ENCODE measurements around the gene FTSJ1.

Gene FTSJ1

DNA sequence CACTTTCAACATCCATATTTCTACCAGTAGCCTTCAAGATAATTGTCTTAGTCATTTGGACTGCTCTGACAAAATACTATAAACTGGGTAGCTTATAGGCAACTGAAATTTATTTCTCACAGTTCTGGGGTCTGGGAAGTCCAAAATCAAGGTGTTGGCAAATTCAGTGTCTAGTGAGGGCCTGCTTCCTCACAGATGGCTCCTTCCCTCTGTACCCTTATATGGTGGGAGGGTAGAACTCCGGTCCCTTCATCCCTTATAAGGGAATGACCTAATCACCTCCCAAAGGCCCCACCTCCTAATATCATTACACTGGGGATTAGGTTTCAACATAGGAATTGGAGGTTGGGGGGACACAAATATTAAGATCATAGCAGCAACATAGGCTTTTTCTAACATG lies 56.2 kb downstream of the FTSJ1 start:
- Histone ChIP-seq H3K27me3 (ENCODE audit: low read length) (no peaks in the 10 kb centered on the region), H3K36me3 (ENCODE audit: low read length) (no peaks in the 10 kb centered on the region), H4K20me1 (ENCODE audit: low read depth, low read length) (no peaks in the 10 kb centered on the region), H3K9me2 (replicated peaks; ENCODE audit: insufficient read depth, low read length) (no peaks in the 10 kb centered on the region), H3K4me3 (ENCODE audit: insufficient read depth, low read length, poor library complexity, severe bottlenecking) (no peak overlapping the region), H2AFZ (ENCODE audit: low read depth, low read length, severe bottlenecking) (no peak overlapping the region), H3K4me2 (ENCODE audit: low read depth, low read length, poor library complexity, severe bottlenecking) (no peak overlapping the region), H3K79me2 (ENCODE audit: insufficient read depth, low read length) (no peaks in the 10 kb centered on the region), H3K27ac (ENCODE audit: low read depth, low read length) (no peak overlapping the region), H3K9ac (ENCODE audit: low read length) (no peak overlapping the region), H3F3A (ENCODE audit: insufficient read depth) (0 out of 2 replicates have a peak, but pooled peaks cover 3% of the 10 kb centered on the region), H3K9me3 (ENCODE audit: insufficient read depth, low read length) (no peaks in the 10 kb centered on the region)
- TF ChIP-seq EZH2phosphoT487 (conservative IDR thresholded peaks at IDR 0.05; ENCODE audit: low read length) = no peak
- TF ChIP-seq, protein P1, sequence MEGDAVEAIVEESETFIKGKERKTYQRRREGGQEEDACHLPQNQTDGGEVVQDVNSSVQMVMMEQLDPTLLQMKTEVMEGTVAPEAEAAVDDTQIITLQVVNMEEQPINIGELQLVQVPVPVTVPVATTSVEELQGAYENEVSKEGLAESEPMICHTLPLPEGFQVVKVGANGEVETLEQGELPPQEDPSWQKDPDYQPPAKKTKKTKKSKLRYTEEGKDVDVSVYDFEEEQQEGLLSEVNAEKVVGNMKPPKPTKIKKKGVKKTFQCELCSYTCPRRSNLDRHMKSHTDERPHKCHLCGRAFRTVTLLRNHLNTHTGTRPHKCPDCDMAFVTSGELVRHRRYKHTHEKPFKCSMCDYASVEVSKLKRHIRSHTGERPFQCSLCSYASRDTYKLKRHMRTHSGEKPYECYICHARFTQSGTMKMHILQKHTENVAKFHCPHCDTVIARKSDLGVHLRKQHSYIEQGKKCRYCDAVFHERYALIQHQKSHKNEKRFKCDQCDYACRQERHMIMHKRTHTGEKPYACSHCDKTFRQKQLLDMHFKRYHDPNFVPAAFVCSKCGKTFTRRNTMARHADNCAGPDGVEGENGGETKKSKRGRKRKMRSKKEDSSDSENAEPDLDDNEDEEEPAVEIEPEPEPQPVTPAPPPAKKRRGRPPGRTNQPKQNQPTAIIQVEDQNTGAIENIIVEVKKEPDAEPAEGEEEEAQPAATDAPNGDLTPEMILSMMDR (IDR thresholded peaks at IDR 0.05; ENCODE audit: insufficient read depth, low read length, poor library complexity, severe bottlenecking) = no peak

DNA sequence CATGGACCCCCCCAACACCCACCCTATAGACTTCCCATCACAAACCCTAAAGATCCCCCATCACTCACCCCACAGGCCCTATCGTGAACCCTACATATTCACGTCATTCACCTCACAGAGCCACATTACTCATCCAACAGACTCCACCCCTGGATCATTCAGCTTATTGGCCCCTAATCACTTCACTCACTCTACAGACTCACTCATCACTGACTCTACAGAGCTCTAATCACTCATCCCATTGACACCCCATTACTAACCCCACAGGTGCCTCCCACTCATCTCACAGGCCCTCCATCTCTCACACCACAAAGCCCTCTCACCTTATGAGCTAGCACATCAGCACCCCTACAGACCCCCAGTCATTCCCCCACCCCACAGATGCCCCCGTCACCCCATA lies 57.2 kb downstream of the FTSJ1 start:
- Histone ChIP-seq H4K20me1 (ENCODE audit: low read depth, low read length) (no peaks in the 10 kb centered on the region), H3K79me2 (ENCODE audit: insufficient read depth, low read length) (no peaks in the 10 kb centered on the region), H3K9ac (ENCODE audit: low read length) (no peak overlapping the region), H3K4me3 (ENCODE audit: insufficient read depth, low read length, poor library complexity, severe bottlenecking) (no peak overlapping the region), H3K4me2 (ENCODE audit: low read depth, low read length, poor library complexity, severe bottlenecking) (no peak overlapping the region), H3F3A (ENCODE audit: insufficient read depth) (0 out of 2 replicates have a peak, but pooled peaks cover 3% of the 10 kb centered on the region), H3K9me2 (replicated peaks; ENCODE audit: insufficient read depth, low read length) (no peaks in the 10 kb centered on the region), H2AFZ (ENCODE audit: low read depth, low read length, severe bottlenecking) (no peak overlapping the region), H3K36me3 (ENCODE audit: low read length) (no peaks in the 10 kb centered on the region), H3K9me3 (ENCODE audit: insufficient read depth, low read length) (no peaks in the 10 kb centered on the region), H3K27me3 (ENCODE audit: low read length) (no peaks in the 10 kb centered on the region), H3K27ac (ENCODE audit: low read depth, low read length) (no peak overlapping the region)
- TF ChIP-seq, protein P1 (IDR thresholded peaks at IDR 0.05; ENCODE audit: insufficient read depth, low read length, poor library complexity, severe bottlenecking) = no peak
- TF ChIP-seq EZH2phosphoT487 (conservative IDR thresholded peaks at IDR 0.05; ENCODE audit: low read length) = no peak

All from SU-DHL-6 (cell line).